Heart left ventricle (tissue), 16 donors: Measurements from ENCODE around the gene SCLY. TPM values are rescaled to one million over a fixed set of nuclear protein-coding genes. Genes with fewer than 3 reads are reported as not detected.

ENCODE experiments used
- ATAC-seq, 4 donors: fragments of 200-7000 bp; cut with Tn5 transposase; one replicate each; pipeline ENCODE4 v1.9.1; 2020 to 2022; ENCODE audit warnings: moderate library complexity in 4 of 4, mild to moderate bottlenecking in 3 of 4, moderate number of reproducible peaks in 1 of 4
- DNase-seq, 5 donors: peaks; one replicate each; pipeline ENCODE4 v3.0.0-alpha.2; 2020
- H3K27ac ChIP-seq, 12 donors: fragments of 200-600 bp; sonication (generic) in 4 of 12; one replicate each; pipeline versions ENCODE4 v1.5.0 to v1.8.0; 2016 to 2022; ENCODE audit warnings: mild to moderate bottlenecking in 2 of 12
- H3K27me3 ChIP-seq, 9 donors: fragments of 200-600 bp; sonication (generic) in 2 of 9; one replicate each; pipeline versions ENCODE4 v1.5.1 to v1.8.0; 2016 to 2022; ENCODE audit warnings: mild to moderate bottlenecking in 3 of 9
- H3K36me3 ChIP-seq, 9 donors: fragments of 200-600 bp; sonication (generic) in 2 of 9; one replicate each; pipeline versions ENCODE4 v1.5.0 to v1.8.0; 2018 to 2022; ENCODE audit warnings: mild to moderate bottlenecking in 2 of 9
- H3K4me1 ChIP-seq, 12 donors: fragments of 200-600 bp; sonication (generic) in 4 of 12; one replicate each; pipeline versions ENCODE4 v1.5.0 to v1.8.0; 2016 to 2022; ENCODE audit warnings: mild to moderate bottlenecking in 3 of 12
- H3K4me3 ChIP-seq, 12 donors: fragments of 200-600 bp; sonication (generic) in 4 of 12; one replicate each; pipeline versions ENCODE4 v1.5.0 to v1.8.0; 2017 to 2022; ENCODE audit warnings: mild to moderate bottlenecking in 9 of 12, moderate library complexity in 4 of 12
- H3K9me3 ChIP-seq, 12 donors: fragments of 200-600 bp; sonication (generic) in 4 of 12; one replicate each; pipeline versions ENCODE4 v1.5.0 to v1.8.0; 2016 to 2022; ENCODE audit warnings: mild to moderate bottlenecking in 1 of 12
- POLR2A ChIP-seq, 2 donors: fragments of 450-650 bp; IDR thresholded peaks; one replicate each; pipeline ENCODE4 v1.6.1; 2017; ENCODE audit warnings: antibody characterized with exemption in 2 of 2, mild to moderate bottlenecking in 2 of 2, moderate library complexity in 2 of 2
- WGBS, 4 donors: extraction: QIAGEN DNeasy Blood & Tissue Kit in 2 of 4; methylation state at CpG; one replicate each; pipeline versions ENCODE4 v1.1.5 to v1.1.7; 2013 to 2018; 5-methylcytosine and 5-hydroxymethylcytosine counted together
- intact Hi-C, 10 donors: fragments of 100-400 bp; cut with DNase I; formaldehyde crosslinking; loops; one replicate each; pipeline versions ENCODE4 v1.11.1 to v1.14.2; 2022
- polyA plus RNA-seq, 2 donors: library from polyadenylated mRNA; stranded (reverse); fragments of 200-250 nt; gene quantifications; one replicate each; pipeline ENCODE4 v1.2.3, GENCODE V29; 2013
- total RNA-seq, 9 donors: library from RNA; depleted of rRNA in 2 of 9; stranded (reverse); fragments of >200 nt in 2 of 9; fragmentation: NEBNext Ultra II Directional in 3 of 9; extraction: Animal tissue kit (Norgen Biotek cat#: 25700) in 3 of 9; gene quantifications; one replicate each; pipeline versions ENCODE4 v1.1.0 to v1.2.4, GENCODE V29; 2016 to 2023
- TF ChIP-seq, protein P1 (sequence below), 12 donors: fragments of 200-600 bp; sonication (generic) in 4 of 12; IDR thresholded peaks; one replicate each; pipeline versions ENCODE4 v1.5.0 to v1.8.0; 2018 to 2022; ENCODE audit warnings: antibody characterized with exemption in 12 of 12, mild to moderate bottlenecking in 5 of 12
- donor health status: ischemic (EF 13 %, LVEDD 7.1; RV severe dilation, severe dysfunction).
- donor health status: healthy with polysubstance abuse.
- donor health status: DM: no; HTN: yes; CAD: no.
- donor health status: DM: no; HTN: no; CAD: no.
- donor health status: ischemic (EF 25% LVEDD 6.9; RV normal size, moderate dysfunction).
- donor health status: ischemic (EF 25% LVEDD 5.7; RV mildly dilated, moderate dysfunction).
- donor health status: healthy.
- donor health status: DM: yes; HTN: yes; CAD: no.
- donor health status: ischemic (EF 35%, LVEDD 5.7; RV mildly dilated, moderate dysfunction).
- donor health status: nonischemic (EF 11% LVEDD 7.7; RV severe dilation, severe dysfunction).
- donor health status: DM: yes; HTN: yes; CAD: no.
- donor health status: PGD.
- donor health status: ischemic (EF 29% LVEDD 5.4; RV normal size, mild dysfunction).
- donor health status: nonischemic (EF 23%, LVEDD 6.1; RV moderate dilation, normal function).

SCLY gene
- total and polyA plus RNA-seq, 11 donors = 6.9 to 21.2 (median 10.6) TPM

DNA sequence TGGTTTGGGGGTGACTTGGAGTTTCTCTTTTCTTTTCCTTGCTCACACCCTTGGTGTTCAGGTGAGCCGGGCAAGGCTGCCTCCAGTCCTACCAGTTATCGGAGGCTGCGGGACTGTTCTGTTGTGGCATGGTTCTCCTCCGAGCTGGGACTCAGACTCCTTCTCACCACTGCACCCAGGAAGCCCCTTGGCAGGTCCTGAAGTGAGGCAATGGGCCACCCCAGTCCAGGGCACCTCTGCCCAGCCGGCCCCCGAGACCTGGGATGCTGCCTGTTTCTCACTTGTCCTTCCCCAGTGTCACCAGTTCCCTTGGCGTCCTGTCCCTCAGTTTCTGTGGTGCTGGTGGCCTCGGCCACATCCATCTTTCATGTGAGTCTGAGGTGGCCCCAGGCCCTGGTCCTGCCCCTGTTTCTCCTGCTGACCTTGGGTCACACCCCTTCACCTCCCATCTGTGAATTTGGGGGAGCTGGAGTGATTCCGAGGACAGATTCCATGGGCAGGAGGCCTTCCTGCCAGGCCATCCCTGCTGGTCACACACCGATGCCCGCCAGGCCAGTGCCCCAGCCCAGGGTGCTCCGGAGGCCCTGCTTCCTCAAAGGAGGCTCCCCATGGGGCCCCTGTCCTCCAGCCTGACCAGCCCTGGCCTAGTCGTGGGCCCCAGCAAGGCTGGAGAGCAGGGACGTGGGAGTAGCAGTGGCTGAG is 71.1 kb downstream of the SCLY start:
- intact Hi-C loops = no loop called here
- WGBS, 4 donors = 87 to 93% (median 89%) methylated on average over 12 to 14 of the region's 14 CpGs
- Histone ChIP-seq H3K9me3 (no peaks in the 10 kb centered on the region), H3K4me1 (peaks cover 0 to 16% (median 1%) of the 10 kb centered on the region in 12 donors), H3K4me3 (no peak overlapping the region), H3K36me3 (no peaks in the 10 kb centered on the region), H3K27me3 (no peaks in the 10 kb centered on the region), H3K27ac (no peak overlapping the region)
- DNase-seq = peak in 3 of 5 donors; percentile 8 to 40 (median 19)
- ATAC-seq = no peak
- no peak for TF ChIP-seq POLR2A (IDR thresholded peaks at IDR 0.05)
- TF ChIP-seq, protein P1, sequence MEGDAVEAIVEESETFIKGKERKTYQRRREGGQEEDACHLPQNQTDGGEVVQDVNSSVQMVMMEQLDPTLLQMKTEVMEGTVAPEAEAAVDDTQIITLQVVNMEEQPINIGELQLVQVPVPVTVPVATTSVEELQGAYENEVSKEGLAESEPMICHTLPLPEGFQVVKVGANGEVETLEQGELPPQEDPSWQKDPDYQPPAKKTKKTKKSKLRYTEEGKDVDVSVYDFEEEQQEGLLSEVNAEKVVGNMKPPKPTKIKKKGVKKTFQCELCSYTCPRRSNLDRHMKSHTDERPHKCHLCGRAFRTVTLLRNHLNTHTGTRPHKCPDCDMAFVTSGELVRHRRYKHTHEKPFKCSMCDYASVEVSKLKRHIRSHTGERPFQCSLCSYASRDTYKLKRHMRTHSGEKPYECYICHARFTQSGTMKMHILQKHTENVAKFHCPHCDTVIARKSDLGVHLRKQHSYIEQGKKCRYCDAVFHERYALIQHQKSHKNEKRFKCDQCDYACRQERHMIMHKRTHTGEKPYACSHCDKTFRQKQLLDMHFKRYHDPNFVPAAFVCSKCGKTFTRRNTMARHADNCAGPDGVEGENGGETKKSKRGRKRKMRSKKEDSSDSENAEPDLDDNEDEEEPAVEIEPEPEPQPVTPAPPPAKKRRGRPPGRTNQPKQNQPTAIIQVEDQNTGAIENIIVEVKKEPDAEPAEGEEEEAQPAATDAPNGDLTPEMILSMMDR (IDR thresholded peaks at IDR 0.05) = no peak

DNA sequence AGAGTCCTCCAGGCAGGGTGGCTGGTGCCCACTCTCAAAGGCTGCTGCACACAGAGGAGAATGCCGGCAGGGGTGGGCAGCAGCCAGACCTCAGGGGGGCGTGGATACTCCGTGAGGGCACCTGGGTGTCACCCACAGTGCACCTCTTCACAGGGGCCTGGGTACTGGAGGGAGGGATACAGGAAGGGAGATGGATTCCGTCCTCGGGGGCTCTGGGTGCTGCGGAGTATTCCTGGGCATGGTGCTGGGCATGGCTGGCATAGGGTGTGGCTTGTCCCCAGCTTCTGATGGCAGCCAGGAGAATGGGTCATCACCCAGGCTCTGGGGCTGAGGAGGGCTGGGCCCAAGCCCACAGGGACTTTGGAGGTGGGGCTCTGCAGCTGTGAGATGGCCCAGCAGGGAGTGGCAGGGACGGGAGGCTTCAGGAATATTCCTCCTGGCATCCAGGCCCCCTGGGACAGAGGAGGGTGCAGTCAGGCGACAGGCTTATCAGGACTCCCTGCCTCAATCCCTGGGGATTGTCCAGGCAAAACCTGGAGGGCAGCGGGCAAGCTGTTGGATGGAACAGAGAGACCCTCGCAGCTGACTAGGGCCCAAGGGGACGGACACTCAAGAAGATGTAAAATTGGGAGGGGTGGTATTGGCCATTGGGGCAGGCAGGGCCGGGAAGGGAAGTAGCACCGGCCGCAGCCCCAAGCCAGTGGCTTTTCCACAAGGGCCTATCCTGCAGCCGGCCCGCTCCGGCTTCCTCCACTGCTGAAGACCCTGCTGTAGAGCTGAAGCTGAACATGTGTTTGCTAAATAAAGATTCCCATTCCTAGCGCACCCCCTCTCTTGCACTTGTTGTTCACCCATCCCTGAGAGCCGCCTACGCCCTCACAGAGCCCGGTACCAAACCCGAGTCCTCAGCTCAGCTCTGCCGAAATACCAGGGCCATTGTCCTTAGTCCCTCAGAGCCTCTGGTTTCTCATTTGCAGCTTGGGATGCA is 72.0 kb downstream of the SCLY start:
- H3K4me1 ChIP-seq = peaks cover 0 to 15% (median 4%) of the 10 kb centered on the region in 12 donors
- ATAC-seq (no peak), DNase-seq (peak in 3 of 5 donors; percentile 18 to 48 (median 19))
- WGBS, 4 donors = 77 to 90% (median 85%) methylated on average over 18 to 23 of the region's 23 CpGs
- H3K27ac ChIP-seq = no peak overlapping the region
- H3K27me3 ChIP-seq = no peaks in the 10 kb centered on the region
- H3K9me3 ChIP-seq = no peaks in the 10 kb centered on the region
- no peaks in the 10 kb centered on the region for H3K36me3 ChIP-seq
- intact Hi-C loops = no loop called here
- TF ChIP-seq, protein P1 (IDR thresholded peaks at IDR 0.05) = no peak
- no peak for TF ChIP-seq POLR2A (IDR thresholded peaks at IDR 0.05)
- H3K4me3 ChIP-seq = no peak overlapping the region

DNA sequence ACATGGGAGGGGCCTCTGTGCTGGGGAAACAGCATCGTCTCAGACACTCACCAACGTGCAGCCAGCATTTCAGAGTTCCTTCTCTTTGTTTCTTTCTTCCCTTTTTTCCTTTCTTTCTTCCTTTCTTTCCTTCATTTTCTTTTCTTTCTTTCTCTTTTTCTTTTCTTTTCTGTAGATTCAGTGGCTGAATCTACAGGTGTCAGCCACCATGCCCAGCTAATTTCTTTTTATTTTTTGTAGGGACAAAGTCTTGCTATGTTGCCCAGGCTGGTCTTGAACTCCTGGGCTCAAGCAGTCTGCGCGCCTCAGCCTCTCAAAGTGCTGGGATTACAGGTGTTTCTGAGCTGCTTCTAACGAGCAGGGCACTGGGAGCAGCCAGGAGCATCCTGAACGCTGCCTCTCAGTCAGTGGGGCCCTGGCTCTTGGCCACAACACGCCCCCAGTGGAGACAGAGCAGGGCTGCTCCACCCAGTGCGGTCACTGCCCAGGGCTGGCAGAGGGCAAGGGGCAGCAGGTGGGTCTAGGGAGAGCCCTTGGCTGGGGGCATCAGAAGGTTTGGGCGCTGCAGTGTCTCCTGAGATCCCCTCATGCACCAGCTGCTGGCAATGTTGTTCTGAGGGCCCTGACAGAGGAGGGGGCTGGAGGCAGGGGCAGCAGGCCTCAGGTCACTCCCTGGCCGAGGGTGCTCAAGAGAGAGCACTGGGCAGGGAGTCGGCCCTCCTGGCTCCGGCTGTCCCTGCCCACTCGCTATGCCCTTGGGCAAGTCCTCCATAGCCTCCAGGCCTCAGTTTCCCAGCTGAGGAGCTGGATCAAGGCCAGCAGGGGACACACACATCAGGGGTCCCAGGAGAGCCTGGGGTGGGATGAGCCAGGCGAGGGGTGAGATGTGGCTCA is 72.9 kb downstream of the SCLY start:
- DNase-seq (peak in 3 of 5 donors; percentile 23 to 44 (median 24)), ATAC-seq (no peak)
- Histone ChIP-seq H3K4me3 (no peak overlapping the region), H3K27me3 (no peaks in the 10 kb centered on the region), H3K27ac (no peak overlapping the region), H3K36me3 (no peaks in the 10 kb centered on the region), H3K4me1 (peaks cover 0 to 23% (median 11%) of the 10 kb centered on the region in 12 donors), H3K9me3 (no peaks in the 10 kb centered on the region)
- TF ChIP-seq, protein P1 (IDR thresholded peaks at IDR 0.05) = no peak
- TF ChIP-seq POLR2A (IDR thresholded peaks at IDR 0.05) = no peak
- WGBS, 4 donors = 67 to 76% (median 71%) methylated on average over 12 to 14 of the region's 14 CpGs
- intact Hi-C loops = no loop called here
